GM04504 (cell line): ENCODE measurements around the gene VSTM4.

ENCODE experiments used
- DNase-seq: peaks from one replicate; pipeline ENCODE4 v3.0.0-alpha.2; 2012; ENCODE audit warnings: low read depth

The VSTM4 gene

GRCh38 chr10:49116509-49117375 is 1.4 kb upstream of the VSTM4 start:
- no peak for DNase-seq

GRCh38 chr10:49115796-49116508 is 630 bp upstream of the VSTM4 start:
- no peak for DNase-seq

GRCh38 chr10:49114718-49115014 is 656 bp downstream of the VSTM4 start:
- DNase-seq = no peak

DNA sequence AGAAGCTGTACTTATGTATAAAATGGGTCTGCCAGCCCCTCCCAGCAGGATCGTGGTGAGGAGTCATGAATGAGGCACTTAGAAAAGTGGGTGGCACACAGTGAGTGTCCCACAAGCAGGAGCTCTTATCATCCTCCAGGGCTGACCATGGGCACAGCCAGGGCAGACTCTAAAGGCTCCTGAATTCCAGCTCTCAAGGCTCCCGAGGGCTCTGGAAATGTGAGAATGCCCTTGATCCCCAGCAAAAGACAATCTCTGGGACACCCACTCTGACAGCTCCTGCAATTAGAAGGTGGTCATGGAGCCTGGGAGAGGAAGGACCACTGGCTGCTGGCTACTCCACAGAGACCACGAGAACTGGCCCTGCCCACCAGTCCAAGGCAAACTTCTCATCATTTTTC is 1.6 kb downstream of the VSTM4 start:
- DNase-seq = no peak

- no peak for DNase-seq
Measured at GRCh38 chr10:49112851-49113250, 2.5 kb downstream of the VSTM4 start.

DNA sequence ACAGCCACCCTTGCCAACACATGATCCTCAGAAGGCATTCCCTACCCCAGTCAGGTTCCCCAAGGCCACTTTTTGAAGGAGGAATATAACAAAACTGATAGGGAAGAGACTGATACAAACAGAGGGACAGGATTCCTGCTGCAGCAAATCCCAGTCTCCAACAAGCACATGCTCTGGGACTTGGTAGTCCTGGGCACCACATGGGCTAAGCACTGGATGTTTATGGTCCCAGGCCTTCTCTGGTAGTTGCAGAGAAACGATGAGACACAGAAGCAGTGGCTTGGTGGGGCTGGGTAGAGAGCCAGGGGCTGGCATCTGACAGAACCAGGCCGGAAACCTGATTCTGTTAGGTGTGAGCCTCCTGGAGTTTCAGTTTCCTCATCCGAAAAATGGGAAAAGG is 3.2 kb downstream of the VSTM4 start:
- no peak for DNase-seq

DNA sequence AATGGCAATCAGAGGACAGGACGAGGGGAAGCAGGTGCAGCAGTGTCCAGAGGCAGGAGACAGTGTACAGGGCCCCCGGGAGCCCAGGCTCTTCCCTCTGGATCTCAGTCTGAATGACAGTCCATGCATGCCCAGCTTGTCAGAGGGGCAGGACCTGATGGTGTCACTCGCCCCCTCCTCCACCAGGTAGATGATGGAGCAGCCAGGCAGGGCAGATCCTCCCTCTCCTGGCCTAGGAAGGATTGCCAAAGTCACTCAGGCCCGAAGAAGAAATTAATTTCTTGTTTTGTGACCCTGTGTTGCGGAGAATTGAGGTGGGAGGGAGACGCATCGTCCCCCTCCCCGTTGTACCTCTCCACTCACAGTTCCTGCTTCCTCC is 4.0 kb downstream of the VSTM4 start:
- no peak for DNase-seq

DNA sequence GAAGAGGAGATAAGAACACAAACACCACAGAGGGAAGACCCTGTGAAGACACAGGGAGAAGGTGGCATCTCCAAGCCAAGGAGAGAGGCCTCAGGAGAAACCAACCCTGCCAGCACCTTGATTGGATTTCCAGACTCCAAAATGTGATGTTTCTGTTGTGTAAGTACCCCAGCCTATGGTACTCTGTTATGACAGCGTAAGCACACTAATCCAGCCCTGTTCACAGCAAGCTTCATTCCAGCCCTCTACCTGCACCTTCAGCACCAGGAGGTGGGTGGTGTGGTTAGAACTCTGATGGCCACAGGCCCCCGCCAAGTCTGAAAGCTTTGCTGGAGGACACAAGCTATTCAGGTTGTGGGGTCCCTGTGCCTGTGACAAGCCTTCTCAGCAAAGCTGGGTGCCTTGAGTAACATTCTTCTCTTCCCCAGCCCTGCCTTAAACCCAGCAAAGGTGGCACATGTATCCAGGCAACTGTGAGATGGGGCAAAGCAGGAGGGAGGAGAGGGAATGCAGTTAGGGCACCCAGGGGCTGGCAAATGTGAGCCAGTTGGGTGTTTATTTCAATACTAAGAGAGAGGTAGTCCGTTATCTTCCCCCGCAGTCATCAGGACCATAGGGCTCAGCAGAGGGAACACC is 4.5 kb downstream of the VSTM4 start:
- DNase-seq = no peak

DNA sequence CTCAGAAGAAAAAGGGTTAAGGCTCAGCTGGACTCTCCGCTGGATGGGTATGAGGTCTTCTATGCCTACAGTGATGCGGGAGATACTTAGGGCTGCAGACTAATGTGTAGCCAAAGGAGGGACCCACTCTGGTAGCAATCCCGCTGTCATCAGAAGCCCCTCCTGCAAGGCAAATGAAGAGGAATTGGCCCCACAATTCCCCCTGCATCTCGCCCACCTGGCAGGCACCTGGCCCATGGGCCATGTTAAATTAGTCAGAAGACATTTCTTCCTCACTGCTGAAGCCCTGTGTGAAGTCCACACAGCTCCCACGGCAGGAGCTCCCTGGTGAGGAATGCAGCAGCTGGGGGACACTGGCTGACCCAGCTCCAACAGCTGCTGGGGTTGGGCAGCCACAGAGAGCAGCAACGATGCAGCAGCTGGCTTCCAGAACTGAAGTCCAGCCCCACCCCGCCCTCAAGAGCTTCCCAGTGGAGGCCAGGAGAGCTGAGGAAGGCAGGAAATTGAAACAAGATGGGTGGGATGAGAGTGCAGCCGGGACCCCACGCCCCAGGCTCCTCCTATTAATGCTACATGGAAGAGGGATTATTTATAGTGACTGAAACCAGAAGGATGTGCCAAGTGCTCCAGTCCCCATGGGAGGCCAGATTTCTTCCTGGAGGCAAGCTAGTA is 5.5 kb downstream of the VSTM4 start:
- peak; percentile 69 for DNase-seq

GRCh38 chr10:49108656-49109055 is 6.7 kb downstream of the VSTM4 start:
- DNase-seq = no peak

GRCh38 chr10:49107887-49108267 is 7.4 kb downstream of the VSTM4 start:
- DNase-seq = no peak

GRCh38 chr10:49107111-49107886 is 8.0 kb downstream of the VSTM4 start:
- no peak for DNase-seq

DNA sequence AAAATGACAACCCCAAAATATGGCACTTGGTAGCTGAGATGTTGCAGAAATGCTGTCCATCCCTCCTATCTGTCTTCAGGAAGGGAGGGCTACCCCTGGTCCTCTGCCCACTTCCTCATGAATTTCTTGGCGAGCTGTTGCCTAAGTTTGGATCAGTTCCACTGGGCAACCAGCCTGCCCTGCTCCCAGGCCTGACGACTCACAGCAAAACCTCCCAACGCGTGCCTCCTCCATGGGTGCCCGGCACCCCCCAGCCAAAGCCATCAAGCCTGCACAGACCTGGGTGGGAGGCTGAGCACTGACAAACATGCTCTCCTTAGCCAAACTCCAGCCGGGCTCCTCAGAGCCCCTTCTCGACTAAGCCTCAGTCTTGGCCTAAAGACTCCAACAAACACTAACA is 8.9 kb downstream of the VSTM4 start:
- DNase-seq = no peak

DNA sequence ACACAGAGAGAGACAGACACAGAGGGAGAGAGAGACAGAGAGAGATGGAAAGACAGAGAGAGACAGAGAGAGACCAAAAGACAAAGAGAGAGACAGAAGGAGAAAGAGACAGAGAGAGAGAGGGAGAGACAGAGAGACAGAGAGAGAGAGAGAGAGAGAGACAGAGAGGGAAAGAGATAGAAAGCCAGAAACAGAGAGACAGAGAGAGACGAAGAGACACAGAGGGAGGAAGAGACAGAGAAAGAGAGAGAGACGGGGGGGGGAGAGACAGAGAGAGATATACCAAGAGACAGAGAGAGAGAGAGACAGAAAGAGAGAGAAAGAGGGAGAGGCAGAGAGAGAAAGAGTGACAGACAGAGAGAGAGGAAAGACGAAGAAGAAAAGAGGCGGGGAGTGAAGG is 10.2 kb downstream of the VSTM4 start:
- DNase-seq = no peak

- no peak for DNase-seq
Measured at GRCh38 chr10:49104323-49104722, 11.0 kb downstream of the VSTM4 start.

- no peak for DNase-seq
Measured at GRCh38 chr10:49103761-49104160, 11.6 kb downstream of the VSTM4 start.

GRCh38 chr10:49099046-49099445 is 16.3 kb downstream of the VSTM4 start:
- no peak for DNase-seq

GRCh38 chr10:49096890-49097445 is 18.4 kb downstream of the VSTM4 start:
- DNase-seq = no peak

- DNase-seq = no peak
Measured at GRCh38 chr10:49094646-49095045, 20.7 kb downstream of the VSTM4 start.

GRCh38 chr10:49093922-49094321 is 21.4 kb downstream of the VSTM4 start:
- DNase-seq = no peak

- DNase-seq = no peak
Measured at GRCh38 chr10:49092477-49092876, 22.8 kb downstream of the VSTM4 start.
